Astrocyte (in vitro differentiated cells and primary cell): ENCODE measurements around the gene OR2V1.

Experiments used
- EZH2 ChIP-seq: IDR thresholded peaks from 2 replicates; pipeline ENCODE4 v1.6.1; 2012; ENCODE audit warnings: mild to moderate bottlenecking, low read length, inconsistent platforms; ENCODE audit not compliant: insufficient read depth
- TF ChIP-seq, protein P1 (sequence below): IDR thresholded peaks from 2 replicates; pipeline ENCODE4 v1.5.1; 2011; ENCODE audit warnings: low read depth, mild to moderate bottlenecking, inconsistent platforms, low read length, moderate library complexity; ENCODE audit not compliant: insufficient read depth

DNA sequence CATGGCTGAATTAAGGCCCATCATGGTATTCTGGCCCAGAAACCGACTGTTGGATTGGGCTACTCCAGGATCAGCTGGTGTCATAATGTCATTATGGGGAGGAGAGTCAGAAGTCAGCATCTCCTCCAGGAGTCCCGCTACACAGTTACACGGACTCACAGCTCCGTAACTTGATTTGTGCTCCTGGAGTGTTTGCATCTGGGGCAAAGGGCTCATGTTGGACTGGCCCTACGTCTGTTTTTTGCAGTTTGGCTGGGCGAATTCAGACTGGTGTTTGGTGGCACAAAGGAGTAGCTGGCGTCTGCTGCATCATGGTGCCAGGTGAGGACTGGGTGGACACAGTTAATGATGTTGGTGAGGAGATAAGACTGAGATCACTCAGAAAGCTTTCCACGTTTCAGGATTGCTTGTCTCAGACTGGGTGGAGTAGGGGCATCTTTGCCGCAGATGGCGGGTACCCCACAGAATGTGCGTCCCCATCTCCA lies 31.3 kb downstream of the OR2V1 start:
- TF ChIP-seq, protein P1, sequence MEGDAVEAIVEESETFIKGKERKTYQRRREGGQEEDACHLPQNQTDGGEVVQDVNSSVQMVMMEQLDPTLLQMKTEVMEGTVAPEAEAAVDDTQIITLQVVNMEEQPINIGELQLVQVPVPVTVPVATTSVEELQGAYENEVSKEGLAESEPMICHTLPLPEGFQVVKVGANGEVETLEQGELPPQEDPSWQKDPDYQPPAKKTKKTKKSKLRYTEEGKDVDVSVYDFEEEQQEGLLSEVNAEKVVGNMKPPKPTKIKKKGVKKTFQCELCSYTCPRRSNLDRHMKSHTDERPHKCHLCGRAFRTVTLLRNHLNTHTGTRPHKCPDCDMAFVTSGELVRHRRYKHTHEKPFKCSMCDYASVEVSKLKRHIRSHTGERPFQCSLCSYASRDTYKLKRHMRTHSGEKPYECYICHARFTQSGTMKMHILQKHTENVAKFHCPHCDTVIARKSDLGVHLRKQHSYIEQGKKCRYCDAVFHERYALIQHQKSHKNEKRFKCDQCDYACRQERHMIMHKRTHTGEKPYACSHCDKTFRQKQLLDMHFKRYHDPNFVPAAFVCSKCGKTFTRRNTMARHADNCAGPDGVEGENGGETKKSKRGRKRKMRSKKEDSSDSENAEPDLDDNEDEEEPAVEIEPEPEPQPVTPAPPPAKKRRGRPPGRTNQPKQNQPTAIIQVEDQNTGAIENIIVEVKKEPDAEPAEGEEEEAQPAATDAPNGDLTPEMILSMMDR, result no peak
- no peak for TF ChIP-seq EZH2
